ENCODE data around the gene EBLN2.

DNA sequence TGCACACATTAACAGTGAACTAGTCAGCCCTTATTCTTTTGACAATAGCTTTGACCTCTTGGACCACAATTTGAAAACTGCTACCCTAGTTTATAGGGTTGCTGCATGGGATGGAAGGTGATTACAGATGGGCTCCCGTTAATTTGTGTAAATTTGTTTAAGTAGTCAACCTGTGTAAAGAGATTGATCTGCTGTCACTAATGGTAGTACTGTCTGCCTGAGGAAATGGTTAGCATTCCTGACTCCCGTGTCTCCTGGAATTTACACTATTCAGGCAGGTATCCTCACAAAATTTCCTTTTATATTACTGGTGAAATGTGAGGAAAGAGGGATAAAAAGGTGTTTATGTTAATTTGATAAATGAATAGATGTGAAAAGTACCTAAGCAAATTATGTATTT is 15.3 kb upstream of the EBLN2 start:
- TF ChIP-seq POLR2AphosphoS5 (IDR thresholded peaks at IDR 0.05; ENCODE audit: borderline replicate concordance, low read depth, low read length) (no peak), EZH2 (IDR thresholded peaks at IDR 0.05) (no peak), FOXP2 (optimal IDR thresholded peaks at IDR 0.05; ENCODE audit: control extremely low read depth, extremely low read length, insufficient read depth) (no peak)
